Right renal pelvis (tissue), 4 donors: Measurements from ENCODE around the gene MRPL4. TPM values are rescaled to one million over a fixed set of nuclear protein-coding genes. Genes with fewer than 3 reads are reported as not detected.
"Not testable (repeated sequence)": the region's sequence is repeated elsewhere in the genome, so short reads cannot be mapped to it uniquely, and the experiment has no call there.

Experiments used
- DNase-seq, 4 donors: peaks; one replicate each; pipeline ENCODE4 v3.0.0-alpha.2; 2013; ENCODE audit warnings: low read depth in 4 of 4, low spot score in 3 of 4, missing footprints in 1 of 4
- polyA plus RNA-seq, 4 donors: library from polyadenylated mRNA; unstranded; fragments of 120-200 nt; gene quantifications; one replicate each; pipeline ENCODE4 v1.2.1, GENCODE V29; 2013; ENCODE audit not compliant: insufficient read length in 4 of 4

MRPL4 gene
- polyA plus RNA-seq, 4 donors, result 38.3 to 57.4 (median 39.5) TPM

GRCh38 chr19:10228920-10229319, 23.1 kb upstream of the MRPL4 start:
- no peak for DNase-seq

DNA sequence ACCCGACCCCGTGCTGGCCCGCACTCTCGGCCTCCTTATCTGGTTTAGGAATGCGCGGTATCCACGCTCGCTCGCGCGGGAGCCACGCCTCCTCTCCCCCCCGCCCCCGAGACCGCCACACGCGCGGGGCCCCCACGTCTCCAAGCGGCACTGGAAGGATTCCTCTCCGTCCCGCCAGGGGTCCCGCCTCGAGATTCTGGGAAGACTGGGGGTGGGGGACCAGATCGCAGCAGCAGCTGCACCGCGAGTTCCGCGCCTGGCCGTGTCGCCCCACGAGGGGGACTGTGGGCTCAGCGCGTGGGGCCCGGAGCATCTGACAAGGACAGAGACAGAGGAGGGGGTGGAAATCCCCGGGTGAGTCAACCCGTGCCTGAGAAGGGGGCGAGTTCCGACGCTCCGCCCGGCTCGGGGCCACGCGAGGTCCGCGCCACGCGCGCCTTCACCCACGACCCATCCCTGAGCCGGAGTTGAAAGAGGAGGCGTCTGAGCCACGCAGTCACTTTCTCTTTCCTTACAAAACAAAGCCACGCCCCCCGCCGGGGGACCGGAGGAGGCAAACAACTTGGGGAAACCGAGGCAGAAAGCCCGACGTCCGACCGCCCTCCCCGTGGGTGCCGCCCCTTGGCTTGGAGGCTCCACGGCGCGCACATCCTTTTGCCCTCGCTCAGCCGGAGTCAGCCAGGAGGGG, 21.7 kb upstream of the MRPL4 start:
- DNase-seq, result no peak

DNA sequence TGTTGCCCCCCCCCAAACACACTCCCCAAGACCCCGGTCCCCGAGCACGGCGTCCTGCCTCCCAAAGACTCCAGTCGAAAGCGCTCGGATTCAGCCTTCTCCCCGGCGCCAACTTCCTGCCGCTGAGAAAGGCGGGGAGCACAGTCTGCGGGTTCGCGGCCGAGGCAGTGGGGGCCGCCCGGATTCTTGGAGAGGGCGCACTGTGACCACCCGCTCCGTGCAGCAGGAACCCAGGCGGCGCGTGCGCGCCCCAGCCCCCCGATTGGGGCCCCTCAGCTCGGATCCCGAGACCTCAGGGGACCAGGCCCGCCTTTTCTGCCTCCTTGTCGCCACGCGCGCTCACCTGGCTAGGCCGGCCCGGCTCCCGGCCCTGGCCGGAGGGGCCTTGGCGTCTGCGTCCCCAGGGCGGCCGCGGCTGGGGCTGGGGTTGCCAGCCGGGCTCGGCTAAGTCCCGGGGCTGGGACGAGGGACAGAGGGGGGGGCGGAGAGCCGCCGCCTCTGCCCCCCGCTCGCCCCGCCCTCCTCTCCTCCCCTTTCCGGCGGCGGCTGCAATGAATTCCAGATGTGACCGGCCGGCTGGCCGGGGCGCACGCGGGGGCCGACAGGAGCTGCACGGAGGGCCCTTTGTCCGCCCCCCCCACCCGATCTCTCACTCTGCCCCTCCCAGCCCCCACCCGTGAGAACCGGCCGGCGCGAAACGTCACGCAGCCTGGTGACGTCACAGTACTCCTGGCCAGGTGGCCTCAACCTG, 21.0 kb upstream of the MRPL4 start, which contains the start of gene S1PR2:
TSS of gene S1PR2 (minus strand) at position 471 of the 751 bp plus-strand sequence. CDS start 6,426 bp downstream, outside the sequence.
- DNase-seq, result peak in 2 of 4 donors; percentile 65 to 74

DNA sequence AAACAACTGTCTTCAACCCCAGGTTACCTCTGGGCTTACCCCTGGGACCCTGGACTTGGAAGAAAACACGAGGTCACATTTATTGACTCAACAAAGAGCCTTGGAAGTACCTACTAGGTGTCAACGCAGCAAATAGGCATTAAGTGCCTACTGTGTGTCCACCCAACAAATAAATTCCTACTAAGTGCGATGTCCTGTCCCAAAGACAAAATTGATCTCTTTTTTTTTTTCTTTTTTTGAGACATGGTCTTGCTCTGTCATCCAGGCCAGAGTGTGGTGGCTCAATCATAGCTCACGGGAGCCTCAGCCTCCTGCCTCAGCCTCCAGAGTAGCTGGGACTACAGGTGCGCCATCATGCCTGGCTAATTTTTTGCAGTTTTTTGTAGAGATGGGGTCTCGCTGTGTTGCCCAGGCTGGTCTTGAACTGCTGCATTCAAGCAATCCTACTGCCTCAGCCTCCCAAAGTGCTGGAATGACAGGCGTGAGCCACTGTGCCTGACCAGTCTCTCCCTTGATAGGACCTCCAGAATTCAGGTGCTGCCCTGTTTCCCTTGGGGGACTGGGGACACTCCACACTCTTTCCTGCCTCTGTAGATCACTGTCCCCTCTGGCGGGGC, 20.3 kb upstream of the MRPL4 start:
- no peak for DNase-seq

DNA sequence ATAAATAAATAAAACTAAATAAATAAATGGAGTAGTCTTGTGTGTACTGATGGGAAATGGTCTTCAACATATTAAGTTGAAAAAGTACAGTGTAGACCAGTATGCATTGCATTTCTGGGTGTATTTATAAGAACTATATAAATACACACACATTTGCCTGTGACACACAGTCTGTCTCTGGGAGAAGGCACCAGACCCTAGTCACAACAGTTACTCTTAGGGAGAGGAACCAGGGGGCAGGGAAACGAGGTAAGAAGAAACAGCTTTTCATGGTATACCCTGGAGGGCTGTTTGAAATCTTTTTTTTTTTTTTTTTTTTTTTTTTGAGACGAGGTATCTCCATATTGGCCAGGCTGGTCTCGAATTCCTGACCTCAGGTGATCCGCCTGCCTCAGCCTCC, 18.1 kb upstream of the MRPL4 start:
- DNase-seq, result no peak

DNA sequence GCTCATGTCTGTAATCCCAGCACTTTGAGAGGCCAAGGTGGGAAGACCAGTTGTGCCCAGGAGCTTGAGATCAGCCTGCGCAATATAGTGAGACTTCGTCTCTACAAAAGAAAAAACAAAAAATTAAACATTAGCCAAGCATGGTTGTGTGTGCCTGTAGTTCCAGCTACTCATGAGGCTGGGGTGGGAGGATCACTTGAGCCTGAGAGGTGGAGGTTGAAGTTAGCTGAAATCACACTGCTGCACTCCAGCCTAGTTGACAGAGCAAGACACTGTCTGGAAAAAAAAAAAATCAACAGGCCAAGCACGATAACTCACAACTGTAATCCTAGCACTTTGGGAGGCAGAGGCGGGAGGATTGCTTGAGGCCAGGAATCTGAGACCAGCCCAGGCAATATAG, 17.0 kb upstream of the MRPL4 start:
- no peak for DNase-seq

- DNase-seq, result not testable (repeated sequence)
Measured at GRCh38 chr19:10235409-10235808, 16.6 kb upstream of the MRPL4 start.

GRCh38 chr19:10237702-10238101, 14.3 kb upstream of the MRPL4 start:
- no peak for DNase-seq

DNA sequence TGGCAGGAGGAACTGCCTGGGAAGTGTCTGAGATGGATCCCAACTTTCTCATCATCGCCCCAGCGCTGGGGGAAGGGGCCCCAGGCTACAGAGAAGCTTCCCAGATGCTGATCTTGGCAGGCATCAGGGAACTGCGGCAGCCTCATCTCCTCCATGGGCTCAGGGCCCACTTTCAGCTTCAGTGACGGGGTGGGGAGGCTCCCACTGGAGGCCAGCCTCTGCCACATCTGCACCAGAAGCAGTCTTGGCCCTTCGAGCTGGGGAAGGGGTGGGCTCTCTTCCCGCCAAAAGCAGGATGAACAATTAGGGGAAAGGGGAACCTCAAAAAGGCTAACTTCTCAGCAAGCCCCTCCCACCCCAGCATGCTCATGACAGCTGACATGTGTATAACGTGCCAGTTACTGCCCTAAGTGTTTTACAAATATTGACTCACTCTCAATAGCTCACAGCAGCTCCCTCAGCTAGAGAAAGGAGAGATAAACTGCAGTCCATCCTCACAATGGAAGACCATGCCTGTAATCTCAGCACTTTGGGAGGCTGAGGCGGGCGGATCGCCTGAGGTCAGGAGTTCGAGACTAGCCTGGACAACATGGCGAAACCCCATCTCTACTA, 13.7 kb upstream of the MRPL4 start:
- DNase-seq, result no peak

DNA sequence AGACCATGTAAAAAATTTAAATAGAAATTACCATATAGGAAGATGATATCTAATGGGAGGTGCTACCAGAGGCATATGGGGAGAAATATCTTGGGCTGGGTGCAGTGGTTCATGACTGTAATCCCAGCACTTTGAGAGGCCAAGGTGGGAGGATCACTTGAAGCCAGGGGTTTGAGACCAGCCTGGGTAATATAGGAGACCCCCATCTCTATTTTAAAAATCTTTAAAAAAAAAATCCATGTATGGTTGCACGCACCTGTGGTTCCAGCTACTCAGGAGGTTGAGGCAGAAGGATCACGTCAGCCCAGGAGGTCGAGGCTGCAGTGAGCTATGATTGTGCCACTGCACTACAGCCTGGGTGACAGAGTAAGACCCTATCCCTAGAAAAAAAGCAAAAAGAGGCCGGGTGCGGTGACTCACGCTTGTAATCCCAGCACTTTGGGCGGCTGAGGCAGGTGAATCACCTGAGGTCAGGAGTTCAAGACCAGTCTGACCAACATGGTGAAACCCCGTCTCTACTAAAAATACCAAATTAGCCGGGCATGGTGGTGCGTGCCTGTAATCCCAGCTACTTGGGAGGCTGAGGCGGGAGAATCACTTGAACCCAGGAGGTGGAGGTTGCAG, 10.1 kb upstream of the MRPL4 start:
- DNase-seq, result not testable (repeated sequence)

GRCh38 chr19:10243606-10244005, 8.4 kb upstream of the MRPL4 start:
- DNase-seq, result no peak

DNA sequence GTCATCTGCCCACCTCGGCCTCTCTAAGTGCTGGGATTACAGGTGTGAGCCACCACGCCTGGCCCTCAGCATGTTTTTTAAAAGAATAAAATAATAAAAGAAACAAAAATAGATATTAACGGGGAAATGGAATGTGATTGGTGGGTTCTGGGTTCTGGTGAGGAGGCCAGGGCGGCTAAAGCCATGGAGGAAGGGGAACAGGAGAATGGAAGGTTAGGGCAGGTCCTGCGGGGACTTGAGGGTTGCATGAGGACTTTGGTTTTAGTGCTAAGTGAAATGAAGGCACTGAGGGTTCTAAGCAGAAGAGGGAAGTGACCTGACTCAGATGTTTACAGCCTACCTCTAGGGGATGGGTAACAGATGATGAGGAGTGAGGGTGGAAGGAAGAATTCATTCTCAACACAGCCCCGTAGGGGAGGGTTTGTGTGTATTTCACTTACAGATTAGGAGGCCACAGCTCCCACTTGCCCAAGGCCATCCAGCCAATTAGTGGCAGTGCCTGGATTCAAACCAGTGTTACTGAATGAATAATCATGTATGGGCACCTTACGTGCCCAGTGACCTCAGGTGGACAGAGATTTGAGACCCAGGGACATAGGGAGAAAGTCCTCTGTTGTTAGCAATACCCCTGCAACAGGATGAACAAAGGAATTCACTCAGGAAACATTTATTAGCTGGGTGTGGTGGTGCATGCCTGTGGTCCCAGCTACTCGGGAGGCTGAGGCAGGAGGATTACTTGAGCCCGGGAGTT, 6.7 kb upstream of the MRPL4 start:
- DNase-seq, result no peak

GRCh38 chr19:10246511-10246910, 5.5 kb upstream of the MRPL4 start:
- no peak for DNase-seq

DNA sequence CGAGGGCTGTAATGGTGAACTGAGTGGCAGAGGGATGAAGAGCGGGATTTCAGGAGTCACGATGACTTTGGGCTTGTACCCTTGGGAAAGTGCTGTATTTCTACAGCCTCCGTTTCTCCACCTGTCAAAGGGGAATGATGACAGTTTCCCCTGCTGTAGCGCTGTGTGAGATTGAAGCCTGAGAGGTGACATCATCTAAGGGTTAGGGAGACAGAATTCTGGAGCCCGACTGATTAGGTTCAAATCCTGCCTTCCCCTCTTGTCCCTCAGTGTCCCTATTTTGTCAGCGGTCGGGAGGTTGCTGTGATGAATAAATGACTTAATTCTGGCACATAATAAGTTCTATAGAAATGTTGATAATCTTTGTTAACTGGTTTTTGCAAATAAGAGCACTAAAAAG, 693 bp downstream of the MRPL4 start:
- no peak for DNase-seq

- DNase-seq, result no peak
Measured at GRCh38 chr19:10254244-10254643, 2.2 kb downstream of the MRPL4 start.

DNA sequence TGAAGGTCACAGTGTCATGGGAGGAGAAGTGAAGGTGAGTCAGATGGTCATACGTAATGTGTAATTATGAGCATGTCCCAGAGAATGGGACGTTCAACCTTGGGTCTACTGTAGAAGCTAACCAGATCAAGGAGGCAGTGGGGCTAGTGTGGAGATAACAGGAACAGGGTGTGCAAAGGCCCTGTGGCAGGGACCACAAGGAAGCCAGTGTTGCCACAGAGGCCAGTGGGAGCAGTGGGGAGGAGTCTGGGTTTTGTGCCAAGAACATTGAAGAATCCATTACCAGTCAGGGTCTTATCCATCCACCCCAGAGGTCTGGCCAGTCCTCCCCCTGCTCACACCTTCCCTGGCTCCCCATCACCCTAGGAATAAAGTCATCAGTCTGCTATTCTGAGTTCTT, 3.3 kb downstream of the MRPL4 start:
- no peak for DNase-seq

DNA sequence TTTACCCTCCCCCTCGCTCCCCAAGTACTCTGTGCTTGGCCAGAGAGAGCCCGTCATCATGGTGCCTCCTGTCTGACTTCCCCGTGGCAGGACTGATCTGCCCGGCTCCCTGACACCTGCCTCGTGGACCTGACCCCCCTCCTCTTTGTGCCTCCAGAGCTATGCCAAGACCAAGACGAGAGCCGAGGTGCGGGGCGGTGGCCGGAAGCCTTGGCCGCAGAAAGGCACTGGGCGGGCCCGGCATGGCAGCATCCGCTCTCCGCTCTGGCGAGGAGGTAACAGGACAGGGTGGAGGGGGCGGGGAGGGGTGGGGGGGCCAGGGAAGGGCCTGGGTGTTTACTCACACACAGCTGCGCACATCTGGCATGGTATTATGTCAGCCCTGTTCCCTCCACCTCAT, 4.5 kb downstream of the MRPL4 start:
- no peak for DNase-seq

GRCh38 chr19:10256970-10257615, 5.1 kb downstream of the MRPL4 start:
- DNase-seq, result no peak

- no peak for DNase-seq
Measured at GRCh38 chr19:10258080-10258710, 6.2 kb downstream of the MRPL4 start.
